ENCODE measurements around the gene FNIP1.
"Not testable (repeated sequence)": the region's sequence is repeated elsewhere in the genome, so short reads cannot be mapped to it uniquely, and the experiment has no call there.

FNIP1 gene

DNA sequence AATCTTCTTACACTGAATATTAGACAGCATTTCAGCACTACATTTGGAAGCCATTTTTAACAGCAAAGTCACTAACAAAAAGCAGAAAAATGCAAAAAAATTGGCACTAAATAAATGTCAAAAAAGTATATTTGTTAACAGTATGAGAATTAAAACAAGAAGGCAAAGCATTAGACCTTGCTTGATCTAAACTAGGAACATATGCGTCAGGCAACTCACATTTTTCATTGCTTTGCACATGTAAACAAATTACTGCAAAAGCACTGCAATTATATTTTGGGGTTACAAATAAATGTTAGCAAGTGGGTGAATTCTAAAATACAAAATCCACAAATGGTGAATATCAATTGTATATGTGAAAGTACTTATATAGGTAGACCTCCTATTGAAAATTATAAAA, 112.8 kb downstream of the FNIP1 start:
- no peak for DNase-seq (ENCODE audit: low read depth)

DNA sequence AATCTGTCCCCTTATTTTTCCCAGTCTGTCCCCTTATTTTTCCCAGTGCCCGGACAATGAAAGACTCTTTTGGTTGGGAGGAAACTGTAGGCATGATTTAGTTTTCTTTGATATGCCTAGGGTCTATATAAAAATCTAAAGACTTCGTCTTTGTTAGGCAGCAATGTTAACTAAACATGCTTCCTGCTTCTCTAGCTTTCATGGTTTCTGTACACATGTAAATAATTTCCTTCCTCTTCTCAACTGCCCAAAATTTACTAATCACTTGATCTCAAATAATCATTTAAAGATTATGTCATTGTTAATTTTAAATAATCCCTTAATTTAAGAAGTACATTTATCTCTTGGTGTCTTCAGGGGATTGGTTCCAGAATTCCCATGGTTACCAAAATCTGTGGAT, 114.0 kb downstream of the FNIP1 start:
- DNase-seq (ENCODE audit: low read depth) = no peak

GRCh38 chr5:131682175-131682574, 114.6 kb downstream of the FNIP1 start:
- no peak for DNase-seq (ENCODE audit: low read depth)

DNA sequence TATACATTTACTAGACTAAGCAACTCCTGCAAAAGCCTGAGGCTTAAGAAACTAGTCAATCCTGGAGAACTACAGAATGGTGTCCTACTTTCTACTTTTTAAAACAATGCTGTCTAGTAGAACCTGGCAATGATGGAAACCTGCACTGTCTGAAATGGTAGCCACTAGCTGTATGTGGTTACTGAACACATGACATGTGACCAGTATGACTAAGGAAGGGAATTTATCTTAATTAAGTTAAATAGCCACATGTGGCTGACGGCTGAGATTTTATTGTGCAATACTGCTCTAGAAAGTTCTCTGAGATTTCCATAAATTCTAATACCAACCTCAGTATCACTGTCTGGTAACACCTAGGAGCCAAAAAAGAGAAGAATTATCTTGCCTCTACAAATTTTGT, 116.9 kb downstream of the FNIP1 start:
- DNase-seq (ENCODE audit: low read depth) = peak; percentile 61

DNA sequence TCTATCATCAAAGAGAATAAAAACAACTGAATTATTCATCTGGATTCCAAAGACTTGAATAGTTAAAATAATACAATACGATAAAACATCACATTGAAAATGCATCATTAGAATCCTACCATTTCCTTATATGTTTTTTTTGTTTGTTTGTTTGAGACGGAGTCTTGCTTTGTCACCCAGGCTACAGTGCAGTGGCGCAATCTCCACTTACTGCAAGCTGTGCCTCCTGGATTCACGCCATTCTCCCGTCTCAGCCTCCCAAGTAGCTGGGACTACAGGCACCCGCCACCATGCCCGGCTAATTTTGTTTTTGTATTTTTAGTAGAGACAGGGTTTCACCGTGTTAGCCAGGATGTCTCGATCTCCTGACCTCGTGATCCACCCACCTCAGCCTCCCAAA, 118.5 kb downstream of the FNIP1 start:
- not testable (repeated sequence) for DNase-seq (ENCODE audit: low read depth)

GRCh38 chr5:131677115-131677514, 119.7 kb downstream of the FNIP1 start:
- no peak for DNase-seq (ENCODE audit: low read depth)

DNA sequence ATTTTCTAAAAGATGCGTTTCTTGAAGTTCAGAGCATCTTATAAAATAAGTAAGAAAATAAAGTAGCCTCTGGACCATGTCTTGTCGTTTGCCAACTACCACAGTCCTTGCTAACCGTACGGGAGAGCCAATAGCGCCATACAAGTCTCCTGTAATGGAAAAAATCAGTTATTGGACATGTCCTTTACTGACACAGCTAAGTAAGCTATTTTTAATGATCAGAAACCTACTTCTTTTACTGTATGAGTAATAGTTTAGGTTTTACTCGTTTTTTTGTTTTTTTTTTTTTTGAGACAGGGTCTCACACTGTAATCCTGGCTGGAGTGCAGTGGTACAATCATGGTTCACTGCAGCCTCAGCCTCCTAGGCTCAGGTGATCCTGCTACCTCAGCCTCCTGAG, 124.0 kb downstream of the FNIP1 start:
- DNase-seq (ENCODE audit: low read depth) = no peak

- peak; percentile 94 for DNase-seq (ENCODE audit: low read depth)
Observed at GRCh38 chr5:131671994-131672655, 124.7 kb downstream of the FNIP1 start.

- no peak for DNase-seq (ENCODE audit: low read depth)
Observed at GRCh38 chr5:131671409-131671808, 125.4 kb downstream of the FNIP1 start.

GRCh38 chr5:131664929-131665328, 131.9 kb downstream of the FNIP1 start:
- DNase-seq (ENCODE audit: low read depth) = no peak

- DNase-seq (ENCODE audit: low read depth) = no peak
Observed at GRCh38 chr5:131661933-131662332, 134.9 kb downstream of the FNIP1 start.

GRCh38 chr5:131659841-131660240, 137.0 kb downstream of the FNIP1 start:
- no peak for DNase-seq (ENCODE audit: low read depth)

- no peak for DNase-seq (ENCODE audit: low read depth)
Observed at GRCh38 chr5:131659290-131659689, 137.5 kb downstream of the FNIP1 start.

- DNase-seq (ENCODE audit: low read depth) = no peak
Observed at GRCh38 chr5:131654776-131655175, 142.0 kb downstream of the FNIP1 start.

GRCh38 chr5:131654309-131654708, 142.5 kb downstream of the FNIP1 start:
- DNase-seq (ENCODE audit: low read depth) = no peak

- DNase-seq (ENCODE audit: low read depth) = no peak
Observed at GRCh38 chr5:131649161-131649560, 147.7 kb downstream of the FNIP1 start.

GRCh38 chr5:131647048-131647769, 149.6 kb downstream of the FNIP1 start:
- no peak for DNase-seq (ENCODE audit: low read depth)

DNA sequence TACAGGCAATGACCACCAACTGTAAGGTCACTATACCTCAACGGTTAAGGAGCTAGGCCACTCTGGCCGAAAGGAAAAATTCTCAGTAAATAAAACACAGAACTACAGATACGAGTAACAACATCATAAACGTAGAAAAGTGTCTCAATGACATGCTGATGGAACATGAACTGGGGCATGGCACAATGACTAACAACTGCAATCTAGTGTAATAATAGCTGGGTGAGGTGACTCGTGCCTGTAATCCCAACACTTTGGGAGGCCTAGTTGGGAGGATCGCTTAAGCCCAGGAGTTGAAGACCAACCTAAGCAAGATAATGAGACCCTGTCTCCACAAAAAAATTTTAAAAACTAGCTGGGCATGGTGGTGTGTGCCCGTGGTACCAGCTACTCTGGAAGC, 152.0 kb downstream of the FNIP1 start:
- no peak for DNase-seq (ENCODE audit: low read depth)

- DNase-seq (ENCODE audit: low read depth) = no peak
Observed at GRCh38 chr5:131644370-131644769, 152.4 kb downstream of the FNIP1 start.

GRCh38 chr5:131641494-131641893, 155.3 kb downstream of the FNIP1 start:
- DNase-seq (ENCODE audit: low read depth) = no peak

DNA sequence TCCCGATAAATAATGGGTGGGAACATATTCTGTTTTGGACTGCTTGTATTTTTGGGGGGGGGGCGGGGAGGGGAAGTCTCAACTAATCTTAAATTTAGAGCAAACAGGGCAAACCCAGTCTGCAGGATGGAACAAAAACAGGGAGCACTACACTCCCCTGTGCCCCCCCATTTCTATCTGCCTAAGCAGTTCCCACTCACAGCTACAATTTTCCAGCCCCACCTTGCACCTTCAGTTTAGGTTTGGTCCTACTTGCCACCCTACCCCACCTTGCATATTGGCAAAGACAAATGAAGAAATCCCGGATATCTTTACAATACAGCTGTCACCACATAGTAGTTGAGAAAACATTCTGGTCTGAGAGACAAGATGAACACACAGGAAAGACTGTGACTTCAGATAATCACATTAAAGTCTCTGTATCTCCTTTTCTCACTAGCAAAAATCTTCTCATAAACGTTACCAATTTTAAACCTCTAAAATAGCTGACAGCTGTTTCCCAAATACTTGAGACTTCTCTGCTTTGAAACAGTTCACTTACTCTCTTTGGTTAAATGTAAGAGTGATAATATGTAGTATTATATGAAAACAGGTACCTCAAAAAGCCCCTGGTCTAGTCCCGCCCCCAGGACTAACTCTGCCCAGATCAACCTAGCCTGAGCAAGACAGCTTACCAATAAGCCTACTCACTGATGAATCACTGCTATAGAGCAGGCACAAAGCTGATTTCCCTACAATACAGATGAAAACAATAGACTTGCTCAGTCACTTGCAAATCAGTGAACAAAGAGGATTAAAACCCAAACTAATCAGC, 156.6 kb downstream of the FNIP1 start:
- DNase-seq (ENCODE audit: low read depth) = no peak

DNA sequence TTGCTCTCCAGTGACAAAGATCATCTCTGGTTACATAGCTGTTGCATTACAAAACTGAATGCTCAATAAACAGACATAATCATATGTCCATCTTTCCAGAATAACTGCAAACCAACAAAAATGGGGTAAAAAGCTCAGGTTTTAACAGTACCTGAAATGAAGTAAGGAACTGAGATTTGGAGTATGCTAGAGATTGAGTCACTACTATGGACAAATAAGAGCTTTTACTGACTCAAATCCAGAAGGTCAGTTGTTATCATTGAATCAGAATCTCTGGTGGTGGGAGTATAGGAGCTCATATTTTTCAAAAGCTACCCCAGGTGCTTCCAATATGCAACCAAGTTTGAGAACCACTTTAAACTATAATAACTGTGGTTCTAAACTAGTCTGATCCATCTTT, 157.7 kb downstream of the FNIP1 start:
- no peak for DNase-seq (ENCODE audit: low read depth)

DNA sequence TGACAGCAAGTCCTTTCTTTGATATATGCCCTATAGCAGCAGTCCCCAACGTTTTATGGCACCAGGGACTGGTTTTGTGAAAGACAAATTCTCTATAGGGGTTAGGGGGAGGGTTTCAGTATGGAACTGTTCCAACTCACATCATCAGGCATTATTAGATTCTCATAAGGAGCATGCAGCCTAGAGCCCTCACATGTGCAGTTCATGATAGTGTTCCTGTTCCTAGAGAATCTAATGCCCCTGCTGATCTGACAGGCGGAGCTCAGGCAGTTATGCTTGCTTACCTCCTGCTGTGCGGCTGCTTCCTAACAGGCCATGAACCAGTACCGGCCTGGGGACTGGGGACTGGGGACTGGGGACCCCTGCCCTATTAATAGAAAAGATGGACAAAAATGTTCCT, 159.1 kb downstream of the FNIP1 start:
- DNase-seq (ENCODE audit: low read depth) = no peak
